Body of pancreas (tissue), 4 donors: ENCODE results near the gene SGMS2.

Experiments
- CTCF ChIP-seq, 7 experiments: fragments of 450-650 bp in 4 of 7; fragments of 200-600 bp in 3 of 7; sonication (generic) in 3 of 7; IDR thresholded peaks; one replicate each; pipeline ENCODE4 v1.5.1; 2016 to 2019; ENCODE audit warnings: antibody characterized with exemption in 7 of 7
- POLR2A ChIP-seq, 3 donors: fragments of 450-650 bp; IDR thresholded peaks; one replicate each; pipeline ENCODE4 v1.6.1; 2016; ENCODE audit warnings: antibody characterized with exemption in 3 of 3, mild to moderate bottlenecking in 2 of 3

GRCh38 chr4:107818301-107818910 lies 6.3 kb upstream of the SGMS2 start:
- TF ChIP-seq CTCF (IDR thresholded peaks at IDR 0.05) = no peak
- TF ChIP-seq POLR2A (IDR thresholded peaks at IDR 0.05) = no peak
